ENCODE measurements around the gene GPR84. TPM values are rescaled to one million over a fixed set of nuclear protein-coding genes. Genes with fewer than 3 reads are reported as not detected.
A peak's percentile ranks its signal among the peaks of the same experiment; 100 is the strongest.

GPR84 gene
- total and polyA plus RNA-seq, 2 of the 13 experiments (the other 11 are each of a cell fraction or from before 2014, with no cell fraction given): not detected

DNA sequence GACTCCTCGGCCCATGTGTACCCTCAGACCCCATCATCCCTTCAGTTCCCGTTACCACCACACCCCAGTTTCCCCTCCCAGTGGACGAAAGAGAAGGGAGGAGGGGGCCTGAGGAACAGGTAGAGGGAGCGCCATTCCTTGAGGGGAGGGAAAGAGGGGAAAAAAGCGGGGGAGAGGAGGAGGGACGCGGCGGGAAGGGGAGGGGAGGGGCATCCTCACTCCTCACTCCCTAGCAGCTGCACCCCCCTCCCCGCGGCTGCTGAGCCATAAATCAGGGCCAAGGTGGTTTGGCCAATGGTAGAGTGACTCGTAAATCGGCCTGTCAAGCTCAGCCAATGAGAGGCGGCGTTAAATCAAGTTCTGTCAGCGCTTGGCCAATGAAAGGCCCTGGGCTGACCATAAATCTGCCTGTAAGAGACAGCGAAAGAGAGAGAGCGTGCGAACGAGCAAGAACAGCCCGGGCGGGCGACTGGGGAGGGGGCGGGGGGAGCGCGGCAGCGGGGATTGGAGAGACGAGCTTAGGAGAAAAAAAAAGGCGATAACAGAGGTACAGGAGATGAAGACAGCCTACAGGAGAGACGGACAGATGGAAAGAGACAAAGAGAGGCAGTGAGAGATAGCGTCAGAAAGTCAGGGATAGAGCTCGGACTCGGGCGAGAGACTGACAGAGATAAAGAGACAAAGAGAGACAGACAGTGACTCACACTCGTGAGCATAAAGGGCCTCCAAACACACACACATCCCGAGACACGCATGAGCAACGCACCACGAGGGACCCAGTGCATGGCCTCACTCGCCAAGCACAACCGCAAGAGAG, 5.1 kb downstream of the GPR84 start (continued):
- TF ChIP-seq, protein P1, sequence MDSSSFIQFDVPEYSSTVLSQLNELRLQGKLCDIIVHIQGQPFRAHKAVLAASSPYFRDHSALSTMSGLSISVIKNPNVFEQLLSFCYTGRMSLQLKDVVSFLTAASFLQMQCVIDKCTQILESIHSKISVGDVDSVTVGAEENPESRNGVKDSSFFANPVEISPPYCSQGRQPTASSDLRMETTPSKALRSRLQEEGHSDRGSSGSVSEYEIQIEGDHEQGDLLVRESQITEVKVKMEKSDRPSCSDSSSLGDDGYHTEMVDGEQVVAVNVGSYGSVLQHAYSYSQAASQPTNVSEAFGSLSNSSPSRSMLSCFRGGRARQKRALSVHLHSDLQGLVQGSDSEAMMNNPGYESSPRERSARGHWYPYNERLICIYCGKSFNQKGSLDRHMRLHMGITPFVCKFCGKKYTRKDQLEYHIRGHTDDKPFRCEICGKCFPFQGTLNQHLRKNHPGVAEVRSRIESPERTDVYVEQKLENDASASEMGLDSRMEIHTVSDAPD (CRISPR knock-in tag; IDR thresholded peaks at IDR 0.05): no peak
- TF ChIP-seq, protein P2, sequence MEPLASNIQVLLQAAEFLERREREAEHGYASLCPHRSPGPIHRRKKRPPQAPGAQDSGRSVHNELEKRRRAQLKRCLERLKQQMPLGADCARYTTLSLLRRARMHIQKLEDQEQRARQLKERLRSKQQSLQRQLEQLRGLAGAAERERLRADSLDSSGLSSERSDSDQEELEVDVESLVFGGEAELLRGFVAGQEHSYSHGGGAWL (CRISPR knock-in tag; IDR thresholded peaks at IDR 0.05): no peak
- TF ChIP-seq, protein P3, sequence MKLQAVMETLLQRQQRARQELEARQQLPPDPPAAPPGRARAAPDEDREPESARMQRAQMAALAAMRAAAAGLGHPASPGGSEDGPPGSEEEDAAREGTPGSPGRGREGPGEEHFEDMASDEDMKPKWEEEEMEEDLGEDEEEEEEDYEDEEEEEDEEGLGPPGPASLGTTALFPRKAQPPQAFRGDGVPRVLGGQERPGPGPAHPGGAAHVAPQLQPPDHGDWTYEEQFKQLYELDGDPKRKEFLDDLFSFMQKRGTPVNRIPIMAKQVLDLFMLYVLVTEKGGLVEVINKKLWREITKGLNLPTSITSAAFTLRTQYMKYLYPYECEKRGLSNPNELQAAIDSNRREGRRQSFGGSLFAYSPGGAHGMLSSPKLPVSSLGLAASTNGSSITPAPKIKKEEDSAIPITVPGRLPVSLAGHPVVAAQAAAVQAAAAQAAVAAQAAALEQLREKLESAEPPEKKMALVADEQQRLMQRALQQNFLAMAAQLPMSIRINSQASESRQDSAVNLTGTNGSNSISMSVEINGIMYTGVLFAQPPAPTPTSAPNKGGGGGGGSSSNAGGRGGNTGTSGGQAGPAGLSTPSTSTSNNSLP (IDR thresholded peaks at IDR 0.05; ENCODE audit: low read depth, low read length): no peak
- TF ChIP-seq ZNF451 (CRISPR knock-in tag; IDR thresholded peaks at IDR 0.05): no peak
- no peak for TF ChIP-seq FIP1L1 (IDR thresholded peaks at IDR 0.05; ENCODE audit: borderline replicate concordance, insufficient read depth, low read depth, low read length)
- TF ChIP-seq SP4 (CRISPR knock-in tag; IDR thresholded peaks at IDR 0.05): no peak
- no peak for TF ChIP-seq ZNF580 (CRISPR knock-in tag; IDR thresholded peaks at IDR 0.05; ENCODE audit: borderline replicate concordance, low read depth)
- no peak for TF ChIP-seq MTERF4 (CRISPR knock-in tag; IDR thresholded peaks at IDR 0.05)
- no peak for TF ChIP-seq TSC22D2 (CRISPR knock-in tag; IDR thresholded peaks at IDR 0.05; ENCODE audit: borderline replicate concordance)
- no peak for TF ChIP-seq MLXIP (CRISPR knock-in tag; IDR thresholded peaks at IDR 0.05; ENCODE audit: borderline replicate concordance)
- no peak for TF ChIP-seq ZNF44 (CRISPR knock-in tag; IDR thresholded peaks at IDR 0.05)
- TF ChIP-seq TAF1 (CRISPR knock-in tag; IDR thresholded peaks at IDR 0.05): peak; percentile 44; the same call in 1 of the 2 replicates
- no peak for TF ChIP-seq ZNF180 (CRISPR knock-in tag; IDR thresholded peaks at IDR 0.05; ENCODE audit: borderline replicate concordance, low read depth)
- no peak for TF ChIP-seq ZNF441 (CRISPR knock-in tag; IDR thresholded peaks at IDR 0.05; ENCODE audit: borderline replicate concordance)
- 0 out of 2 replicates have a peak, but pooled peaks have one; percentile 44 for TF ChIP-seq SIX4 (CRISPR knock-in tag; IDR thresholded peaks at IDR 0.05)
- TF ChIP-seq CBX5 (CRISPR knock-in tag; IDR thresholded peaks at IDR 0.05; ENCODE audit: borderline replicate concordance): no peak
- no peak for TF ChIP-seq ZNF790 (CRISPR knock-in tag; IDR thresholded peaks at IDR 0.05; ENCODE audit: borderline replicate concordance)
- no peak for TF ChIP-seq ZNF557 (CRISPR knock-in tag; IDR thresholded peaks at IDR 0.05)
- TF ChIP-seq POLR2AphosphoS2 (IDR thresholded peaks at IDR 0.05; ENCODE audit: low read depth, low read length): no peak
- 0 out of 2 replicates have a peak, but pooled peaks have one; percentile 19 for TF ChIP-seq ZNF747 (CRISPR knock-in tag; IDR thresholded peaks at IDR 0.05; ENCODE audit: borderline replicate concordance)
- 0 out of 2 replicates have a peak, but pooled peaks have one; percentile 13 for TF ChIP-seq ZBTB38 (CRISPR knock-in tag; IDR thresholded peaks at IDR 0.05)
